ENCODE results near the gene TMEM217.

DNA sequence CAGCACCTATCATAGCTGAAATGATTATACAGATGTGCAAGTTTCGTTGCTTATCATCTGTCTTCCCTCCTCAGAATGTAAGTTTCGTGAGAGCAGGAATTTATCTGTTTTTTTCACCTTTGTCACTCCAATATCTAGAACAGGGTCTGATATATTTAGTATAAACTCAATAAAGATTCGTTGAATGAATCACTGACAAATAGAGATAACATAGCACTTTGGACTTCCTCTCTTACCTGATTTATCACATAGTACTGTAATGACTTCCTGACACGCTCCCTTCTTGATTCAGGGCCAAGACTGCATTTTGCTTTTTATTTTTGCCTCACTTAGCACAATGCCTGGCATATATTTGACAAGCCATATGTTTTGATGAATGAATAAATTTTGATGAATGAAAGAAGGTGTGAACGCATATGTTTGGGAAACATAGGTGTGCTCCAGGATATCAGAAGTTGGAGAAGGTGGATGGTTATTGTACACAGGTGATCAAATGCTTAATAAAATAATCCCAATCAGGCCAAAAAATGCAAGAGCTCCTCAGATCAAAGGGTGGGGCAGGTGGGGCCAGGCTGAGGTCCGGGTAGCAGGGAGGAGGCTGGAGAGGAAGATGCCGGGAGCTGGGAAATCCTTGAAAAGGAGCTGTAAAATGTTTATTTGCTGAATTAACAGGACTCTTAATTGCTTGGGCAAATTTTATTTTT is 55.0 kb downstream of the TMEM217 start:
- TF ChIP-seq, protein P1, sequence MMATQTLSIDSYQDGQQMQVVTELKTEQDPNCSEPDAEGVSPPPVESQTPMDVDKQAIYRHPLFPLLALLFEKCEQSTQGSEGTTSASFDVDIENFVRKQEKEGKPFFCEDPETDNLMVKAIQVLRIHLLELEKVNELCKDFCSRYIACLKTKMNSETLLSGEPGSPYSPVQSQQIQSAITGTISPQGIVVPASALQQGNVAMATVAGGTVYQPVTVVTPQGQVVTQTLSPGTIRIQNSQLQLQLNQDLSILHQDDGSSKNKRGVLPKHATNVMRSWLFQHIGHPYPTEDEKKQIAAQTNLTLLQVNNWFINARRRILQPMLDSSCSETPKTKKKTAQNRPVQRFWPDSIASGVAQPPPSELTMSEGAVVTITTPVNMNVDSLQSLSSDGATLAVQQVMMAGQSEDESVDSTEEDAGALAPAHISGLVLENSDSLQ (IDR thresholded peaks at IDR 0.05) = no peak
- TF ChIP-seq NFRKB (IDR thresholded peaks at IDR 0.05) = no peak
- no peak for TF ChIP-seq ARNT (IDR thresholded peaks at IDR 0.05)
- no peak for TF ChIP-seq HDGF (IDR thresholded peaks at IDR 0.05; ENCODE audit: borderline replicate concordance)
- TF ChIP-seq CTBP1 (IDR thresholded peaks at IDR 0.05; ENCODE audit: borderline replicate concordance) = no peak
- no peak for TF ChIP-seq SUZ12 (IDR thresholded peaks at IDR 0.05)
- no peak for TF ChIP-seq ELF4 (IDR thresholded peaks at IDR 0.05)
- TF ChIP-seq FOXA1 (IDR thresholded peaks at IDR 0.05) = no peak
- TF ChIP-seq LEF1 (IDR thresholded peaks at IDR 0.05; ENCODE audit: borderline replicate concordance) = no peak
- TF ChIP-seq L3MBTL2 (conservative IDR thresholded peaks at IDR 0.05) = no peak
- TF ChIP-seq SP1 (IDR thresholded peaks at IDR 0.05) = no peak
- TF ChIP-seq TARDBP (IDR thresholded peaks at IDR 0.05) = no peak
- no peak for TF ChIP-seq ZNF384 (IDR thresholded peaks at IDR 0.05)
- TF ChIP-seq FOXK2 (IDR thresholded peaks at IDR 0.05) = no peak

Data from HEK293T (cell line).